ENCODE results near the gene TMEM126B. TPM values are rescaled to one million over a fixed set of nuclear protein-coding genes. Genes with fewer than 3 reads are reported as not detected.

The TMEM126B gene
- total and polyA plus RNA-seq, 12 donors, result 39.9 to 125 (median 62.0) TPM

DNA sequence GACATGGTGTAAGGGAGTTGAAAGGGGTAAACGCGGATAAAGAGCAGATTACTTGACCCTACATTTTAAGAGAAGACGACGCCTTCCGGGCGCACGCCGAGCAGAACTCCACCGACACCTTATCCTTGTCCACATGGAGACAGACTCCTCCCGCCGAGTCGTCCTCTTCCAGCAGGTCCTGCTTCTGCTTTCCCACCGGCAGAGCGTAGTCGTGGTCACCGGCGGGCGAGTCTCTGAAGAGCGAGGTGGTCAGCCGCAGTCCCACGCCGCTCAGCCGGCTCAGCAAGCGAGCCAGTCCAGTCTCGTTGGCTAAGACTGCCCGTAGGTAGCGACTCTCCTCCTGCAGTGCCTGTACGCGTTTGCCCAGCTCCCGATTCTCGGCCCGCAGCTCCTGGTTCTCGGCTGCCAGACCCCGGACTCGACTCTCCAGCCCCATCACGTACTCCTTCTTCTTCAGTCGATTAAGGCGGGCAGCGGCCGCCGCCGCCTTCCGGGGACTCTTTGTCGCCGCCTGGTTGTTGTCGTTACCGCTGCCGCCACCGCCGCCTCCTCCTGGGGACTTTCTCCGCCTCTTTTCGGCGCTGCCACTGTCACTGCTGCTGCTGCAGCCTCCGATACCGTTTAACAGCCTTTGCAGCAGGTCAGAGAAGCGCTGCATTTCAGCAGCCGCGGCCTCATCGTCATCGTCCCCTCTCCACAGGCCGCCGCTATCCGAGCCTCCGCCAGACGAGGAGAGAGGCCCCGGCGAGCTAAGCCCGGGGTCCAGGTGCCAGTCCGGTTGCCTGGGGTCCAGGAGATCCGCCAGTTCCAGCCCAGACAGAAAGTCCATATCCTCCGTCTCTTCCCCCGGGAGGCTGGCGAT is 35.6 kb downstream of the TMEM126B start:
- 0 to 1% (median 1%) methylated on average over 20 to 73 of the region's 73 CpGs for WGBS, 4 donors
- DNase-seq, result peak; percentile 76 to 91 (median 83)
- peaks cover 0 to 13% of the 10 kb centered on the region in 2 donors for H3K36me3 ChIP-seq (replicated peaks in 1 of 2)
- TF ChIP-seq, protein P1, sequence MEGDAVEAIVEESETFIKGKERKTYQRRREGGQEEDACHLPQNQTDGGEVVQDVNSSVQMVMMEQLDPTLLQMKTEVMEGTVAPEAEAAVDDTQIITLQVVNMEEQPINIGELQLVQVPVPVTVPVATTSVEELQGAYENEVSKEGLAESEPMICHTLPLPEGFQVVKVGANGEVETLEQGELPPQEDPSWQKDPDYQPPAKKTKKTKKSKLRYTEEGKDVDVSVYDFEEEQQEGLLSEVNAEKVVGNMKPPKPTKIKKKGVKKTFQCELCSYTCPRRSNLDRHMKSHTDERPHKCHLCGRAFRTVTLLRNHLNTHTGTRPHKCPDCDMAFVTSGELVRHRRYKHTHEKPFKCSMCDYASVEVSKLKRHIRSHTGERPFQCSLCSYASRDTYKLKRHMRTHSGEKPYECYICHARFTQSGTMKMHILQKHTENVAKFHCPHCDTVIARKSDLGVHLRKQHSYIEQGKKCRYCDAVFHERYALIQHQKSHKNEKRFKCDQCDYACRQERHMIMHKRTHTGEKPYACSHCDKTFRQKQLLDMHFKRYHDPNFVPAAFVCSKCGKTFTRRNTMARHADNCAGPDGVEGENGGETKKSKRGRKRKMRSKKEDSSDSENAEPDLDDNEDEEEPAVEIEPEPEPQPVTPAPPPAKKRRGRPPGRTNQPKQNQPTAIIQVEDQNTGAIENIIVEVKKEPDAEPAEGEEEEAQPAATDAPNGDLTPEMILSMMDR (IDR thresholded peaks at IDR 0.05), result peak; percentile 41 to 69 (median 56)
- TF ChIP-seq POLR2A (IDR thresholded peaks at IDR 0.05), result peak; percentile 7 to 22
- peaks cover 37 to 52% of the 10 kb centered on the region in 2 donors for H3K4me1 ChIP-seq (replicated peaks in 1 of 2)
- H3K9me3 ChIP-seq (replicated peaks in 1 of 3), result no peaks in the 10 kb centered on the region
- peak overlapping the region; percentile 98 to 99 (median 98) for H3K27ac ChIP-seq
- peak overlapping the region; percentile 83 to 96 (median 94) for H3K4me3 ChIP-seq
- H3K27me3 ChIP-seq, result no peaks in the 10 kb centered on the region
- intact Hi-C loops (cut with DNase I), result loop anchor here in 1 of 2 donors (5.0 kb wide), 1 partner anchor 37 kb away; the partner anchor contains the start of genes DLG2 and TMEM126B

DNA sequence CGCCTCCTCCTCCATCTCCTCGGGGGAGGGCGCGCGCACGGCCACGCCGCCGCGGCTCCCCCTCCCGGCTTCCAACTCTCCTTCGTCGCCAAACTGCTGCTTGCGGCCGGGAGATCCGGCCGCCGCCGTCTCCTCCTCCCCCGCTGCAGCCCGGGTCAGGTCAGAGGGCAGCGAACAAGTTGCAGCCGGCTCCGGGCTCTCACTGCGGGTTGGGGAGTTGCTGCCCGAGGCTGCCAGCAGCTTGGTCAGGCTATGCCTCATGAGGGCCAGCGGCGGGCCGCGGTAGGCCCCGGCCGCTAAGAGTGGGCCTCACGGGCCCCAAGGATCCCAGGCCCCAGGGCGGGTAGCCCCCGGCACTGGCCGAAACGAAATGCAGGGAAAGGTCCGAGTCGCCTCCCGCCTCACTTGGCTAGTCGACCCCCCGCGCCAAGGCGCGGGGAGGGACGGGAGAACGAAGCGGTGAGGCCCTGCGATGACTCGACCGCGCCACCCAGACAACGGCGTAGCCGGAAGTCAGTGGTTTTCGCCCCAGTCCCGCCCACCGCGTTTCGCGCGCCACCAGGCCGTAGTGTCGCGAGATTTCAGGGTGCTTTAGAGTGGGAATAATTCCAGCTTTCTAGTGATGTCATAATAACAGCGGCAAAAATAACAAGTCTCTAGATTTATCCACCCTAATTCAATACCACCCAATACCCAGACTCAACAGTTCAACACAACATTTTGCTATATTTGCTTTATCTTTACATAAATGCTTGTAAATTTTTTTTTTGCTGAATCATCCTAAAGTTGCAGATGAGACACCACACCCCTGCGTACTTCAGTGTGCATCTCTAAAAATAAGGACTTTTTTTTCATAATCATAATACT is 36.5 kb downstream of the TMEM126B start, which contains the start of gene CREBZF:
Gene CREBZF (minus strand): TSS at position 515 of the 867 bp plus-strand sequence. CDS start 254 bp downstream, at position 261.
- intact Hi-C loops (cut with DNase I), result loop anchor here in 1 of 2 donors (5.0 kb wide), 1 partner anchor 38 kb away; the partner anchor contains the start of genes DLG2 and TMEM126B
- WGBS, 4 donors, result 0 to 1% (median 0%) methylated on average over 33 to 67 of the region's 67 CpGs

DNA sequence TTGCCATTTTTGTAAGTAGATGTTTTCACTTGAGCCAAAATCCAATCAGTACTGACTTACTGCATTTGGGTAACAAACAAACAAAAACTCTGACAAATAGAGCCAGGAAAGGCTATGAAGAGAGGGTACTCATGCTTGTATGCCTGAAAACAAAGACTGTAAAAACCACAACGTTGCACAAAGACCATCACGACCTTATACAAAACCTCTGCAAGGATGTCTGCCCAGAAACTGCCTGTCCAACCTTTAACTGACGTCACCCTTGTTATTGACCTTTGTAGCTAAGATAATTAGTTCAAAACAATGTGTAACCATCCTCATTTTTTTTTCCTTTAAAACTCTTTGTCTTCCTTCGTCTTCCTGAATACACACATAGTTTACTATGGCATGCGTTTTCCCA is 37.3 kb downstream of the TMEM126B start:
- peak overlapping the region in 4 of 5 donors; percentile 98 to 99 (median 98) for H3K27ac ChIP-seq
- no peaks in the 10 kb centered on the region for H3K36me3 ChIP-seq (replicated peaks in 1 of 2)
- intact Hi-C loops (cut with DNase I), result no loop called here
- 42 to 51% (median 44%) methylated on average over 5 of the region's 5 CpGs for WGBS, 4 donors
- H3K4me1 ChIP-seq (replicated peaks in 1 of 2), result peaks cover 28 to 34% of the 10 kb centered on the region in 2 donors
- DNase-seq, result peak in 2 of 7 donors; percentile 42 to 52
- no peaks in the 10 kb centered on the region for H3K9me3 ChIP-seq (replicated peaks in 1 of 3)
- TF ChIP-seq, protein P1 (IDR thresholded peaks at IDR 0.05), result no peak
- no peak for TF ChIP-seq POLR2A (IDR thresholded peaks at IDR 0.05)
- H3K27me3 ChIP-seq, result no peaks in the 10 kb centered on the region
- H3K4me3 ChIP-seq, result peak overlapping the region in 1 of 4 donors; percentile 94

More for the DNA sequence above, 36.5 kb downstream of the TMEM126B start, which contains the start of gene CREBZF:
- H3K9me3 ChIP-seq (replicated peaks in 1 of 3), result no peaks in the 10 kb centered on the region
- DNase-seq, result peak; percentile 94 to 97 (median 95)
- peaks cover 0 to 5% of the 10 kb centered on the region in 2 donors for H3K36me3 ChIP-seq (replicated peaks in 1 of 2)
- TF ChIP-seq POLR2A (IDR thresholded peaks at IDR 0.05), result peak; percentile 97 to 98
- TF ChIP-seq, protein P1 (IDR thresholded peaks at IDR 0.05), result no peak
- peak within 1 kb of the TSS; percentile 98 to 99 (median 98) for H3K27ac ChIP-seq
- H3K27me3 ChIP-seq, result no peaks in the 10 kb centered on the region
- H3K4me1 ChIP-seq (replicated peaks in 1 of 2), result peaks cover 30 to 43% of the 10 kb centered on the region in 2 donors
- peak within 1 kb of the TSS; percentile 83 to 96 (median 94) for H3K4me3 ChIP-seq
